Measurements from ENCODE around the gene KCNJ6.
"Not testable (repeated sequence)": the region's sequence is repeated elsewhere in the genome, so short reads cannot be mapped to it uniquely, and the experiment has no call there.

GRCh38 chr21:37643862-37644261, 272.4 kb downstream of the KCNJ6 start:
- not testable (repeated sequence) for TF ChIP-seq GABPA (IDR thresholded peaks at IDR 0.05 in 1 of 2, conservative IDR thresholded peaks at IDR 0.05 in 1 of 2)
- TF ChIP-seq, protein P1, sequence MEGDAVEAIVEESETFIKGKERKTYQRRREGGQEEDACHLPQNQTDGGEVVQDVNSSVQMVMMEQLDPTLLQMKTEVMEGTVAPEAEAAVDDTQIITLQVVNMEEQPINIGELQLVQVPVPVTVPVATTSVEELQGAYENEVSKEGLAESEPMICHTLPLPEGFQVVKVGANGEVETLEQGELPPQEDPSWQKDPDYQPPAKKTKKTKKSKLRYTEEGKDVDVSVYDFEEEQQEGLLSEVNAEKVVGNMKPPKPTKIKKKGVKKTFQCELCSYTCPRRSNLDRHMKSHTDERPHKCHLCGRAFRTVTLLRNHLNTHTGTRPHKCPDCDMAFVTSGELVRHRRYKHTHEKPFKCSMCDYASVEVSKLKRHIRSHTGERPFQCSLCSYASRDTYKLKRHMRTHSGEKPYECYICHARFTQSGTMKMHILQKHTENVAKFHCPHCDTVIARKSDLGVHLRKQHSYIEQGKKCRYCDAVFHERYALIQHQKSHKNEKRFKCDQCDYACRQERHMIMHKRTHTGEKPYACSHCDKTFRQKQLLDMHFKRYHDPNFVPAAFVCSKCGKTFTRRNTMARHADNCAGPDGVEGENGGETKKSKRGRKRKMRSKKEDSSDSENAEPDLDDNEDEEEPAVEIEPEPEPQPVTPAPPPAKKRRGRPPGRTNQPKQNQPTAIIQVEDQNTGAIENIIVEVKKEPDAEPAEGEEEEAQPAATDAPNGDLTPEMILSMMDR (IDR thresholded peaks at IDR 0.05; ENCODE audit: low read depth, low read length, missing input control): not testable (repeated sequence)

All from liver (tissue), 3 donors.